HEK293 (cell line): Measurements from ENCODE around the gene CDH11.

Source experiments
- CTCF ChIA-PET: fragments of 350-600 bp; formaldehyde crosslinking; extraction: SDS; loops from one replicate; lab custom pipeline; 2021; ENCODE audit warnings: antibody characterized with exemption; lab: Yijun Ruan, JAX
- POLR2A ChIA-PET: fragments of 300-600 bp; formaldehyde crosslinking; extraction: SDS; loops from one replicate; lab custom pipeline; 2020; ENCODE audit warnings: antibody characterized with exemption, inconsistent platforms; lab: Yijun Ruan, JAX
- H3K27ac ChIP-seq: fragments of 200-500 bp; sonication (Bioruptor generic); 2 replicates; pipeline ENCODE4 v1.5.1; 2014; ENCODE audit warnings: low read depth, low read length, control low read depth, inconsistent platforms; ENCODE audit errors: extremely low read depth
- H3K36me3 ChIP-seq, 2 experiments: fragments of 200-500 bp in 1 of 2; sonication (Bioruptor generic) in 1 of 2; 1 replicate in 1 of 2; 2 replicates in 1 of 2; pipeline ENCODE4 v1.5.1; 2014 to 2017; ENCODE audit warnings: inconsistent platforms in 2 of 2, low read length in 2 of 2; ENCODE audit not compliant: control insufficient read depth in 2 of 2, insufficient read depth in 1 of 2
- H3K4me1 ChIP-seq: fragments of 200-500 bp; sonication (Bioruptor generic); 2 replicates; pipeline ENCODE4 v1.5.1; 2014; ENCODE audit warnings: mild to moderate bottlenecking, low read length, inconsistent platforms; ENCODE audit not compliant: control insufficient read depth, insufficient read depth
- H3K4me3 ChIP-seq: 2 replicates; pipeline ENCODE4 v1.5.1; 2011; ENCODE audit warnings: low read depth, mild to moderate bottlenecking, control low read depth, low read length, moderate library complexity
- H3K9me3 ChIP-seq: fragments of 200-500 bp; sonication (Bioruptor generic); 2 replicates; pipeline ENCODE4 v1.5.1; 2014; ENCODE audit warnings: low read depth, low read length, inconsistent platforms; ENCODE audit not compliant: control insufficient read depth, insufficient read depth
- HOXD13 ChIP-seq: sonication (generic); formaldehyde crosslinking; IDR thresholded peaks from 2 replicates; pipeline ENCODE4 v1.8.0; 2022; ENCODE audit warnings: missing genetic modification reagents, borderline replicate concordance
- KLF1 ChIP-seq: fragments of 450-650 bp; formaldehyde crosslinking; IDR thresholded peaks from 2 replicates; pipeline ENCODE4 v1.5.1; 2016; ENCODE audit warnings: missing biosample characterization, missing genetic modification characterization
- KLF7 ChIP-seq: fragments of 450-650 bp; formaldehyde crosslinking; IDR thresholded peaks from 2 replicates; pipeline ENCODE4 v1.5.1; 2016; ENCODE audit warnings: missing biosample characterization, missing genetic modification characterization, borderline replicate concordance
- YY2 ChIP-seq: fragments of 450-650 bp; formaldehyde crosslinking; IDR thresholded peaks from 2 replicates; pipeline ENCODE4 v1.5.1; 2016; ENCODE audit warnings: missing biosample characterization, missing genetic modification characterization
- ZNF121 ChIP-seq: fragments of 450-650 bp; formaldehyde crosslinking; IDR thresholded peaks from 2 replicates; pipeline ENCODE4 v1.5.1; 2016; ENCODE audit warnings: missing biosample characterization, missing genetic modification characterization
- ZNF132 ChIP-seq: fragments of 450-650 bp; formaldehyde crosslinking; IDR thresholded peaks from 2 replicates; pipeline ENCODE4 v1.5.1; 2017; ENCODE audit warnings: missing biosample characterization, missing genetic modification characterization, borderline replicate concordance
- ZNF157 ChIP-seq: fragments of 450-650 bp; formaldehyde crosslinking; IDR thresholded peaks from 2 replicates; pipeline ENCODE4 v1.5.1; 2016; ENCODE audit warnings: missing biosample characterization, missing genetic modification characterization
- ZNF175 ChIP-seq: fragments of 450-650 bp; formaldehyde crosslinking; IDR thresholded peaks from 2 replicates; pipeline ENCODE4 v1.5.1; 2016; ENCODE audit warnings: missing biosample characterization, missing genetic modification characterization
- ZNF211 ChIP-seq: fragments of 450-650 bp; formaldehyde crosslinking; IDR thresholded peaks from 2 replicates; pipeline ENCODE4 v1.5.1; 2016; ENCODE audit warnings: low read depth, missing biosample characterization, missing genetic modification characterization
- ZNF221 ChIP-seq: fragments of 450-650 bp; formaldehyde crosslinking; IDR thresholded peaks from 2 replicates; pipeline ENCODE4 v1.5.1; 2017; ENCODE audit warnings: missing biosample characterization, missing genetic modification characterization, borderline replicate concordance
- ZNF350 ChIP-seq: fragments of 450-650 bp; formaldehyde crosslinking; IDR thresholded peaks from 2 replicates; pipeline ENCODE4 v1.5.0; 2017; ENCODE audit warnings: missing biosample characterization, mild to moderate bottlenecking, missing genetic modification characterization
- ZNF623 ChIP-seq: fragments of 450-650 bp; formaldehyde crosslinking; IDR thresholded peaks from 2 replicates; pipeline ENCODE4 v1.5.1; 2016; ENCODE audit warnings: missing biosample characterization, missing genetic modification characterization
- ZNF626 ChIP-seq: fragments of 450-650 bp; sonication (Bioruptor Pico); formaldehyde crosslinking; IDR thresholded peaks from 2 replicates; pipeline ENCODE4 v1.5.1; 2018; ENCODE audit warnings: missing biosample characterization, missing genetic modification characterization, inconsistent platforms
- ZNF701 ChIP-seq: fragments of 450-650 bp; formaldehyde crosslinking; IDR thresholded peaks from 2 replicates; pipeline ENCODE4 v1.5.1; 2016; ENCODE audit warnings: missing biosample characterization, missing genetic modification characterization
- ZNF785 ChIP-seq: fragments of 450-650 bp; formaldehyde crosslinking; IDR thresholded peaks from 2 replicates; pipeline ENCODE4 v1.5.1; 2016; ENCODE audit warnings: missing biosample characterization, missing genetic modification characterization
- TF ChIP-seq, protein P1 (sequence below): fragments of 450-650 bp; formaldehyde crosslinking; IDR thresholded peaks from 2 replicates; pipeline ENCODE4 v1.5.1; 2016; ENCODE audit warnings: missing biosample characterization, missing genetic modification characterization
- TF ChIP-seq, protein P2 (sequence below): fragments of 450-650 bp; formaldehyde crosslinking; IDR thresholded peaks from 2 replicates; pipeline ENCODE4 v1.5.1; 2017; ENCODE audit warnings: missing biosample characterization, missing genetic modification characterization
- TF ChIP-seq, protein P3 (sequence below): IDR thresholded peaks from 2 replicates; pipeline ENCODE4 v1.6.1; 2011; ENCODE audit warnings: mild to moderate bottlenecking, low read depth, low read length, borderline replicate concordance
- TF ChIP-seq, protein P4 (sequence below): sonication (generic); formaldehyde crosslinking; IDR thresholded peaks from 2 replicates; pipeline ENCODE4 v1.8.1; 2022; ENCODE audit warnings: mild to moderate bottlenecking, moderate library complexity, missing genetic modification reagents
- TF ChIP-seq, protein P5 (sequence below): fragments of 450-650 bp; formaldehyde crosslinking; IDR thresholded peaks from 2 replicates; pipeline ENCODE4 v1.5.1; 2016; ENCODE audit warnings: missing biosample characterization, missing genetic modification characterization

CDH11 gene

DNA sequence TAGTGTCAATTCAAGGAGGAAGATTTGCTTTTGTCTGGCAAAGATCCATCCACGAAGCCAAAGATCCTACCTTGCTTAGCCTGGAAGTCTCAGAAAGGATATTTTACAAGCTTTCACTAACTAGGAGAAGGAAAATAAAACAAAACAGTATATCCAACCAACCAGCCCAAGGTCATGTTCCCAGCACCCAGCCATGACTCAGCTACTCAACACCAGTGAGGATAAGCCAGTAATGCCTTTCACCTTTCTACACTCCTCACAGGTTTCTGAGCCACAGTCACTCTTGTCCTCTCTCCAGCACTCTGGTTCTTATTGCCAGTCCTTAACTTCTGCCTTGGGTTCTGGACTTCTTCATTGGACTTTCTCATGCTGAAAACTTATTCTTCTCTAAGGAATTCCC is 116.2 kb downstream of the CDH11 start (continued):
- TF ChIP-seq ZNF121 (tag by site-specific recombination) (no peak), ZNF350 (tag by site-specific recombination) (no peak)
- TF ChIP-seq, protein P1, sequence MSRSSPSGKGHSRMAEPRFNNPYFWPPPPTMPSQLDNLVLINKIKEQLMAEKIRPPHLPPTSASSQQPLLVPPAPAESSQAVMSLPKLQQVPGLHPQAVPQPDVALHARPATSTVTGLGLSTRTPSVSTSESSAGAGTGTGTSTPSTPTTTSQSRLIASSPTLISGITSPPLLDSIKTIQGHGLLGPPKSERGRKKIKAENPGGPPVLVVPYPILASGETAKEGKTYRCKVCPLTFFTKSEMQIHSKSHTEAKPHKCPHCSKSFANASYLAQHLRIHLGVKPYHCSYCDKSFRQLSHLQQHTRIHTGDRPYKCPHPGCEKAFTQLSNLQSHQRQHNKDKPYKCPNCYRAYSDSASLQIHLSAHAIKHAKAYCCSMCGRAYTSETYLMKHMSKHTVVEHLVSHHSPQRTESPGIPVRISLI (tag by site-specific recombination) = no peak
- TF ChIP-seq, protein P2, sequence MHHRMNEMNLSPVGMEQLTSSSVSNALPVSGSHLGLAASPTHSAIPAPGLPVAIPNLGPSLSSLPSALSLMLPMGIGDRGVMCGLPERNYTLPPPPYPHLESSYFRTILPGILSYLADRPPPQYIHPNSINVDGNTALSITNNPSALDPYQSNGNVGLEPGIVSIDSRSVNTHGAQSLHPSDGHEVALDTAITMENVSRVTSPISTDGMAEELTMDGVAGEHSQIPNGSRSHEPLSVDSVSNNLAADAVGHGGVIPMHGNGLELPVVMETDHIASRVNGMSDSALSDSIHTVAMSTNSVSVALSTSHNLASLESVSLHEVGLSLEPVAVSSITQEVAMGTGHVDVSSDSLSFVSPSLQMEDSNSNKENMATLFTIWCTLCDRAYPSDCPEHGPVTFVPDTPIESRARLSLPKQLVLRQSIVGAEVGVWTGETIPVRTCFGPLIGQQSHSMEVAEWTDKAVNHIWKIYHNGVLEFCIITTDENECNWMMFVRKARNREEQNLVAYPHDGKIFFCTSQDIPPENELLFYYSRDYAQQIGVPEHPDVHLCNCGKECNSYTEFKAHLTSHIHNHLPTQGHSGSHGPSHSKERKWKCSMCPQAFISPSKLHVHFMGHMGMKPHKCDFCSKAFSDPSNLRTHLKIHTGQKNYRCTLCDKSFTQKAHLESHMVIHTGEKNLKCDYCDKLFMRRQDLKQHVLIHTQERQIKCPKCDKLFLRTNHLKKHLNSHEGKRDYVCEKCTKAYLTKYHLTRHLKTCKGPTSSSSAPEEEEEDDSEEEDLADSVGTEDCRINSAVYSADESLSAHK (tag by site-specific recombination) = no peak

DNA sequence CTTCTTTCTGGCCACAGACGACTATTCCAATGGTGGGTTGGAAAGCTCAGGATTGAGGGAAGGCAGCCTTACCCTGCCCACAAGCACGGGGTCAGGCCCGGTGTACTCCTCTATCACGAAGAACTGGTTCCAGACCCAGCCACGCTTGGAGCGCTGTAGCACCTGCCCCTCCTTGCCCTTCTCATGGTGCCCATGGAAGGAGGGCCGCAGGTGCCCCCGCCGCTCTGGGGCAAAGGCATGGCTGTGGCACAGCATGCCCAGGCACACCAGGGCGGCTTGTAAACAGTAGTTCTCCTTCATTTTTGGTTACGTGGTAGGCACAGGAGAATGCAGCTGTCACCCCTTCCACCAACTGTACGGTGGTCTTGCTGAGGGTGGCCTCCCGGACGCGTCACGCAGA is 117.3 kb downstream of the CDH11 start:
- ChIA-PET CTCF (no interaction called here), POLR2A (no interaction called here)
- Histone ChIP-seq H3K36me3 (no peaks in the 10 kb centered on the region; a peak in 1 of 3 replicates), H3K4me3 (no peak overlapping the region), H3K9me3 (no peaks in the 10 kb centered on the region), H3K27ac (no peak overlapping the region), H3K4me1 (no peaks in the 10 kb centered on the region)
- TF ChIP-seq, protein P3, sequence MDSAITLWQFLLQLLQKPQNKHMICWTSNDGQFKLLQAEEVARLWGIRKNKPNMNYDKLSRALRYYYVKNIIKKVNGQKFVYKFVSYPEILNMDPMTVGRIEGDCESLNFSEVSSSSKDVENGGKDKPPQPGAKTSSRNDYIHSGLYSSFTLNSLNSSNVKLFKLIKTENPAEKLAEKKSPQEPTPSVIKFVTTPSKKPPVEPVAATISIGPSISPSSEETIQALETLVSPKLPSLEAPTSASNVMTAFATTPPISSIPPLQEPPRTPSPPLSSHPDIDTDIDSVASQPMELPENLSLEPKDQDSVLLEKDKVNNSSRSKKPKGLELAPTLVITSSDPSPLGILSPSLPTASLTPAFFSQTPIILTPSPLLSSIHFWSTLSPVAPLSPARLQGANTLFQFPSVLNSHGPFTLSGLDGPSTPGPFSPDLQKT = no peak
- TF ChIP-seq ZNF175 (tag by site-specific recombination) = no peak
- TF ChIP-seq, protein P4, sequence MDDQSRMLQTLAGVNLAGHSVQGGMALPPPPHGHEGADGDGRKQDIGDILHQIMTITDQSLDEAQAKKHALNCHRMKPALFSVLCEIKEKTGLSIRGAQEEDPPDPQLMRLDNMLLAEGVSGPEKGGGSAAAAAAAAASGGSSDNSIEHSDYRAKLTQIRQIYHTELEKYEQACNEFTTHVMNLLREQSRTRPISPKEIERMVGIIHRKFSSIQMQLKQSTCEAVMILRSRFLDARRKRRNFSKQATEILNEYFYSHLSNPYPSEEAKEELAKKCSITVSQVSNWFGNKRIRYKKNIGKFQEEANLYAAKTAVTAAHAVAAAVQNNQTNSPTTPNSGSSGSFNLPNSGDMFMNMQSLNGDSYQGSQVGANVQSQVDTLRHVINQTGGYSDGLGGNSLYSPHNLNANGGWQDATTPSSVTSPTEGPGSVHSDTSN (CRISPR knock-in tag) = no peak
- no peak for TF ChIP-seq ZNF785 (tag by site-specific recombination)
- no peak for TF ChIP-seq ZNF221 (tag by site-specific recombination)

DNA sequence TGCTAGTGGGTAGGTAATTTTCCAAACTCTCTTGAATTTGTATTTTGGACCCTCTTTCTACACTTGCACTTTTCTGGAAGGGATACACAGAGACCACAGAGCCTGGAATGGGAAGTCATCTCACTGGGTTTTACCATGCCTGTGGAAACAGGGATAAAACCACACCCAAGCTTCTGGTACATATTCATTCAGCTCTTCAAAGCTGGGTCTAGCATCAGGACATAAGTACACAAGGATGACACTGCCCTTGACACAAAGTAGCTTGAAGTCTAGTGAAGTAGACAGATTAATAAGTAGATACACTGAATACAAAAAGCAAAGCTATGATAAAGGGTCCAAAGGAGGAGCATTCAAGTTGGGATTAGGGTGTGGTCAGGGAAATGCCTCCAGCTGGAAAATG is 118.2 kb downstream of the CDH11 start:
- POLR2A ChIA-PET = no interaction called here
- H3K9me3 ChIP-seq = no peaks in the 10 kb centered on the region
- CTCF ChIA-PET = no interaction called here
- no peak overlapping the region for H3K27ac ChIP-seq
- H3K4me3 ChIP-seq = no peak overlapping the region
- no peaks in the 10 kb centered on the region; a peak in 1 of 3 replicates for H3K36me3 ChIP-seq
- TF ChIP-seq ZNF132 (tag by site-specific recombination) (no peak), ZNF211 (tag by site-specific recombination) (no peak), ZNF157 (tag by site-specific recombination) (no peak)
- TF ChIP-seq, all 188 proteins: peak for 0
- H3K4me1 ChIP-seq = no peaks in the 10 kb centered on the region

DNA sequence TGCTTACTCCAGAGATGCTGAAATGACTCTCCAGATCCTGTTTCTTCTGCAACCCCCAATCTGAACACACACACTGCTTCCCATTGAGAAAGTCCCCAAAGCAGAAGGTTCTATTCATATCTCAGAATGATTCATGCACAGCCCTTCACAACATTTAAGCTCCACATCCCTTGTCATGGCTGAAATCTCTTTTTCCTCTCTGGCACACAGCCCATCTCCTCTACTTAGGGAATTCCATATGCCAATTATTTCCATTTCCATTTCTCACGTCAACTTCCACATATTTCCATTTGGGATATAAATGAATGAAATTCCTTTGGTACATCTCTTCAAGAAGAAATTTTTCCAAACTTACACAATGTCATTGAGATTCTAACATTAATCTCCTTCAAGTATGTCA is 119.6 kb downstream of the CDH11 start:
- POLR2A ChIA-PET = no interaction called here
- Histone ChIP-seq H3K4me1 (no peaks in the 10 kb centered on the region), H3K36me3 (peaks cover 0 to 3% of the 10 kb centered on the region in 2 experiments; a peak in 2 of 3 replicates), H3K4me3 (no peak overlapping the region), H3K27ac (no peak overlapping the region), H3K9me3 (no peaks in the 10 kb centered on the region)
- CTCF ChIA-PET = no interaction called here
- TF ChIP-seq KLF7 (tag by site-specific recombination) (no peak), ZNF626 (no peak), KLF1 (tag by site-specific recombination) (no peak), HOXD13 (CRISPR knock-in tag) (no peak), ZNF623 (tag by site-specific recombination) (no peak), ZNF701 (no peak), YY2 (tag by site-specific recombination) (no peak)
- TF ChIP-seq, protein P5, sequence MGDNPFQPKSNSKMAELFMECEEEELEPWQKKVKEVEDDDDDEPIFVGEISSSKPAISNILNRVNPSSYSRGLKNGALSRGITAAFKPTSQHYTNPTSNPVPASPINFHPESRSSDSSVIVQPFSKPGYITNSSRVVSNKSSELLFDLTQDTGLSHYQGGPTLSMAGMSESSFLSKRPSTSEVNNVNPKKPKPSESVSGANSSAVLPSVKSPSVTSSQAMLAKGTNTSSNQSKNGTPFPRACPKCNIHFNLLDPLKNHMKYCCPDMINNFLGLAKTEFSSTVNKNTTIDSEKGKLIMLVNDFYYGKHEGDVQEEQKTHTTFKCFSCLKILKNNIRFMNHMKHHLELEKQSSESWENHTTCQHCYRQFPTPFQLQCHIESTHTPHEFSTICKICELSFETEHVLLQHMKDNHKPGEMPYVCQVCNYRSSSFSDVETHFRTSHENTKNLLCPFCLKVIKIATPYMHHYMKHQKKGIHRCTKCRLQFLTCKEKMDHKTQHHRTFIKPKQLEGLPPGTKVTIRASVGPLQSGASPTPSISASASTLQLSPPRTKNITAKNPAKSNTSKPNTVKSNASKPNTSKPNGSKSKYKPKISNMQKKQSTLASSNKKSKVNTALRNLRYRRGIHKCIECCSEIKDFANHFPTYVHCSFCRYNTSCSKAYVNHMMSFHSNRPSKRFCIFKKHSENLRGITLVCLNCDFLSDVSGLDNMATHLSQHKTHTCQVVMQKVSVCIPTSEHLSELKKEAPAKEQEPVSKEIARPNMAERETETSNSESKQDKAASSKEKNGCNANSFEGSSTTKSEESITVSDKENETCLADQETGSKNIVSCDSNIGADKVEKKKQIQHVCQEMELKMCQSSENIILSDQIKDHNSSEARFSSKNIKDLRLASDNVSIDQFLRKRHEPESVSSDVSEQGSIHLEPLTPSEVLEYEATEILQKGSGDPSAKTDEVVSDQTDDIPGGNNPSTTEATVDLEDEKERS (tag by site-specific recombination) = no peak
